Measurements from ENCODE around the gene BID. TPM values are rescaled to one million over a fixed set of nuclear protein-coding genes. Genes with fewer than 3 reads are reported as not detected.
A peak's percentile ranks its signal among the peaks of the same experiment; 100 is the strongest.

The BID gene
- total RNA-seq, 4 donors from 2014 or later, result 16.5 to 35.1 (median 27.5) TPM

DNA sequence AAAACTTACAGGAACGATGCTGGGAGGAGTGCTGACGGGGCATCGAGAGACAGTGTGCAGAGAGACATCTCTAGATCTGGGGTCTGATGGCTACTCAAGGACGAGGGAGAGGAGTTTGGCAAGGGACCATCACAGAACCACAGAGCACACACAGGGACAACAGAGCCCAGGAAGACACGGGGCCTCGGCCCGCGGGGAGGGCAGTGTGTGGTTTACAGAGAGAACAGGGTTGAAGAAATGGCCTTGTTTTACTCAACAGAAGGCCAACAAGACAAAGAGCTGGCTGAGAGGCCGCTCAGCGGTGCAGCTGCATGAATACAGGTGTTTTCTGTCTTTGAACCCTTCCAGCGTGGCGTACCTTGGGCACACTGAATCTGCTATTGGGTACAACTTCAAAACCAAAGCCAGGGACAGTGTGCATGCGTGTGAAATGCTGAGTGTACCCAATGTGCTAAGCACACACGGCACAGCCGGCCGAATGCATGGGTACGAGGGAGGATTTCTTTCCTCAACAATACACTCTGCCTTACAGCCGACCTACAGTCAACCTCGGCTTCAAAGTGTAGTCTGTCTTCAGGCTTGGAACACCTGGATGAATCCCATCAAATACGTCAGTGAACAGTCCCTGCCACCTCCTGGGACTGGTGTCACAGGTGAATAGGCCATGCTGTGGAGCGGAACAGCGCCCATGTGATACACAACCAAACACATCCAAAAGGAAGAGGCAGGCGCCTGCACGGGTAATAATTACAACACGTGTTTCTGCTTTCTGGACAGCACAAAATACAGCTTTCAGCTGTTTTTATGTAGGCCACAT is 20.7 kb upstream of the BID start:
- Histone ChIP-seq H3K4me1 (peaks cover 0 to 9% (median 4%) of the 10 kb centered on the region in 4 donors), H3K36me3 (peaks cover 0 to 12% (median 0%) of the 10 kb centered on the region in 3 donors), H3K27ac (peak overlapping the region in 2 of 4 donors; percentile 3 to 11), H3K9me3 (no peaks in the 10 kb centered on the region), H3K27me3 (no peaks in the 10 kb centered on the region), H3K4me3 (no peak overlapping the region)
- no peak for DNase-seq
- TF ChIP-seq POLR2A (IDR thresholded peaks at IDR 0.05), result no peak
- TF ChIP-seq, protein P1, sequence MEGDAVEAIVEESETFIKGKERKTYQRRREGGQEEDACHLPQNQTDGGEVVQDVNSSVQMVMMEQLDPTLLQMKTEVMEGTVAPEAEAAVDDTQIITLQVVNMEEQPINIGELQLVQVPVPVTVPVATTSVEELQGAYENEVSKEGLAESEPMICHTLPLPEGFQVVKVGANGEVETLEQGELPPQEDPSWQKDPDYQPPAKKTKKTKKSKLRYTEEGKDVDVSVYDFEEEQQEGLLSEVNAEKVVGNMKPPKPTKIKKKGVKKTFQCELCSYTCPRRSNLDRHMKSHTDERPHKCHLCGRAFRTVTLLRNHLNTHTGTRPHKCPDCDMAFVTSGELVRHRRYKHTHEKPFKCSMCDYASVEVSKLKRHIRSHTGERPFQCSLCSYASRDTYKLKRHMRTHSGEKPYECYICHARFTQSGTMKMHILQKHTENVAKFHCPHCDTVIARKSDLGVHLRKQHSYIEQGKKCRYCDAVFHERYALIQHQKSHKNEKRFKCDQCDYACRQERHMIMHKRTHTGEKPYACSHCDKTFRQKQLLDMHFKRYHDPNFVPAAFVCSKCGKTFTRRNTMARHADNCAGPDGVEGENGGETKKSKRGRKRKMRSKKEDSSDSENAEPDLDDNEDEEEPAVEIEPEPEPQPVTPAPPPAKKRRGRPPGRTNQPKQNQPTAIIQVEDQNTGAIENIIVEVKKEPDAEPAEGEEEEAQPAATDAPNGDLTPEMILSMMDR (IDR thresholded peaks at IDR 0.05), result no peak

DNA sequence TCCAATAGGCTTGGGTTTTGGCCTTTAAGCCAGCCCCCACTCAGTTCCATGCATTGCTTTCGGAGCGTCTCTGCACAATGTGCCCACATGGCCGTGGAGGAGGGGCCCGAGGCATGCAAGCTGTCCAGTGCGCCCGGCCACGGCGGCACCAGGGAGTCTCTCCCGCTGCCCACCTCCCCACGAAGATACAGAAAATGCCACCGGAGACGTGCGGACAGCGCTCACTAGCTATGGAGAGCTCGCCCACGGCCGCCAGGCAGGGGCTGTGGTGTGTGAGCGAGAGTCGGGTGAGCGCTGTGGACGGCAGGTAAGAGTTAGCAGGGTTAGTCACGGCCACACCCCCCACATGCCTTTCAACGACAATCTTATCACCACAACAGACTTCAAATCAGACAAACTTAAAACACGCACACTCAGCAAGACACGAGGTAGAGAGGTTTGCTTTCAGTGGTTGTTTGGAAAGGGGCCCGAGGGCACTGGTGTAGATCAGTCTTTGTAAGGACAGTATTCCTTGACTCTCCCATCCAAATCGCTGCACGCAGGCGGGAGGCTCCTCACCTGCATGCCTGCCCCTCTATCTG is 18.7 kb upstream of the BID start:
- no peaks in the 10 kb centered on the region for H3K9me3 ChIP-seq
- H3K27me3 ChIP-seq, result no peaks in the 10 kb centered on the region
- no peak overlapping the region for H3K27ac ChIP-seq
- TF ChIP-seq POLR2A (IDR thresholded peaks at IDR 0.05), result no peak
- TF ChIP-seq, protein P1 (IDR thresholded peaks at IDR 0.05), result no peak
- peaks cover 0 to 9% (median 3%) of the 10 kb centered on the region in 4 donors for H3K4me1 ChIP-seq
- H3K4me3 ChIP-seq, result no peak overlapping the region
- peaks cover 0 to 26% (median 0%) of the 10 kb centered on the region in 3 donors for H3K36me3 ChIP-seq
- no peak for DNase-seq

DNA sequence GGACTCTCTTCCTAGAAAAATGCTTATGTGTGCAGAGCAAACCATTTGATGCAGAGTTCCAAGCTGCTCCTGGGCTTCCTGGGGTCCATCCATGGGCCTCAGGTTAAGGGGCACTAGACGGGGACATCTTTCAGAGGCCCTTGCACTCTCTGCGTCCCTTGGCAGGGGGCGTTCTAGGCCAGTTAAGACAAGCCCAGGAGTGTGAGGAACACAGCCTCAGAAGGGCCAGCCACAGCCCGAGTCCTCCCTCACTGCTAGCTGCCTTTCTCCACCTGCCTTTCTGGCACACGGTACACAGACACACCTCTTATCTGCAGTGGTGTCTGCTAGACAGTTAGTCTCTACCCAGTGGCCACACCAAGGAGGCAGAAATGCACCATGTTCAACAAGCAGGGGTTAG is 18.0 kb upstream of the BID start:
- Histone ChIP-seq H3K36me3 (peaks cover 0 to 28% (median 0%) of the 10 kb centered on the region in 3 donors), H3K27me3 (no peaks in the 10 kb centered on the region), H3K9me3 (no peaks in the 10 kb centered on the region), H3K4me3 (no peak overlapping the region), H3K4me1 (peaks cover under 1 to 9% (median 3%) of the 10 kb centered on the region in 4 donors), H3K27ac (no peak overlapping the region)
- no peak for DNase-seq
- TF ChIP-seq, protein P1 (IDR thresholded peaks at IDR 0.05), result no peak
- TF ChIP-seq POLR2A (IDR thresholded peaks at IDR 0.05), result no peak

DNA sequence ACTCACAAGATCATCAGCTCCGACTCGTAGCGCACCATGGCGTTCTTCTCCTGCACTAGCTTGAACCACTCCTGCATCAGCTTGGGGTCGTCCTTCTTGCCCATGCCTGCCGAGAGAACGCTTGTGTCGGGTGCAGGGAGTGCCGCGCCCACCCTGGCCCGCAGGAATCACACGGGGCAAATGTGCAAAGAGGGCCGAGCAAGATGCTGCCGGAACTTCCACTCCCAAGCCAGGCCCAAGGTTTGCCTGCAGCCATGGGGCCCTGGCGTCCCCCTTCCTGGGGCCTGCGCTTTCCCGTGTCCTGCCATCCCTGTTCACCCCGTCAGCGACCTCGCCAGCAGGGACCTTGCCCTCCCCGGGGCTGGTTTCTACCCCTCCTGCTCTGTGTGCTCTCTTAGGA is 16.9 kb upstream of the BID start:
- H3K36me3 ChIP-seq, result peaks cover 0 to 28% (median 0%) of the 10 kb centered on the region in 3 donors
- no peak for TF ChIP-seq POLR2A (IDR thresholded peaks at IDR 0.05)
- TF ChIP-seq, protein P1 (IDR thresholded peaks at IDR 0.05), result no peak
- peaks cover 2 to 13% (median 8%) of the 10 kb centered on the region in 4 donors for H3K4me1 ChIP-seq
- no peak for DNase-seq
- H3K27ac ChIP-seq, result no peak overlapping the region
- no peaks in the 10 kb centered on the region for H3K9me3 ChIP-seq
- no peak overlapping the region for H3K4me3 ChIP-seq
- H3K27me3 ChIP-seq, result no peaks in the 10 kb centered on the region

DNA sequence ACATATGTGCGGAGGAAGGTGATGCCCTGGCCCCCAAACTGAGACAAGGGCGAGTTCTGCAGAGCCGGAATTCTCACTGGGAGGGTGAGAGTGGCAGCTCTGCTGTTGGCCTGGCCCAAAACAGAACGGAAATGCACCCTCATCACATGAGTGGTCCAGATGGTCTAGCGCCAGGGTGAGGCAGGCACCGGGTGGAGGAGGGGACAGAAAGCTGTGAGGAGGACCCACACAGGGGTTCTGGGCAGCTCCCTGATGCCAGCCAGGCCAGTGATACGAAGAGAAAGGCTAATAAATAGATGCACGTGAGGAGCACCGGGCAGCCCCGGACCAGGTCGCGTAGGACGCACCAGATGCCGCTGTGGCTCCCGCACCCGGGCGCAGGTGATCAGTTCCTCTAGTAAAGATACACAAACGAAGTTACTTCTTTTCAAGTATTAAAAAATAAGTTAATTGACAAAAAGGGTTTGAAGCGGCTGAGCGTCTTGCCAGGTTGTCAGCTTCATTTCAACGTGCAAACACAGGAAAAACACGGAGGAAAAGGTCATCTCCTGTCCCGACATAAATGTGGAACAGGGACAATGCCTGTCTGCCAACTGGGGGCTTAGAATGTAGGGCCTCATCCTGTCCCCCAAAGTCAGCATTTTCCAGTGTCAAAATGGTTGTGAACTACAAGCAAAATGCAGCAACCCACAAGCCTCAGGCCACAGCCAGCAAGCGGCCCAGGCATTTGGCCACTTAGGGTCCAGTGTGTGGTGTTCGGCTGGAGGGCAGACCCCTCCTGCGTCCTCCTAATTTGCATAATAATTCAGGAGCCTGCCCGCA is 15.3 kb upstream of the BID start:
- peaks cover 0 to 15% (median 7%) of the 10 kb centered on the region in 4 donors for H3K4me1 ChIP-seq
- H3K4me3 ChIP-seq, result no peak overlapping the region
- no peak for DNase-seq
- no peaks in the 10 kb centered on the region for H3K9me3 ChIP-seq
- H3K27me3 ChIP-seq, result no peaks in the 10 kb centered on the region
- H3K36me3 ChIP-seq, result peaks cover 0 to 28% (median 0%) of the 10 kb centered on the region in 3 donors
- TF ChIP-seq, protein P1 (IDR thresholded peaks at IDR 0.05), result no peak
- TF ChIP-seq POLR2A (IDR thresholded peaks at IDR 0.05), result no peak
- H3K27ac ChIP-seq, result no peak overlapping the region

All from Peyer's patch (tissue), 4 donors.